Epithelial cell of proximal tubule (primary cell): ENCODE measurements around the gene PSMF1. TPM values are rescaled to one million over a fixed set of nuclear protein-coding genes. Genes with fewer than 3 reads are reported as not detected.

Experiments used
- DNase-seq: peaks from one replicate; pipeline ENCODE4 v3.0.0-alpha.2; 2011; ENCODE audit warnings: low read depth
- H3K4me3 ChIP-seq: 2 replicates; pipeline ENCODE4 v1.5.1; 2011; ENCODE audit warnings: low read depth, mild to moderate bottlenecking, low read length
- total RNA-seq: library from RNA; depleted of rRNA; stranded (reverse); fragments of >200 nt; gene quantifications from 2 replicates; pipeline ENCODE4 v1.2.3, GENCODE V29; 2015
- TF ChIP-seq, protein P1 (sequence below): conservative IDR thresholded peaks from 2 replicates; pipeline ENCODE4 v1.5.1; 2012; ENCODE audit warnings: low read depth, mild to moderate bottlenecking, low read length

PSMF1 gene
- total RNA-seq, 1 donor from 2014 or later = 171 TPM

DNA sequence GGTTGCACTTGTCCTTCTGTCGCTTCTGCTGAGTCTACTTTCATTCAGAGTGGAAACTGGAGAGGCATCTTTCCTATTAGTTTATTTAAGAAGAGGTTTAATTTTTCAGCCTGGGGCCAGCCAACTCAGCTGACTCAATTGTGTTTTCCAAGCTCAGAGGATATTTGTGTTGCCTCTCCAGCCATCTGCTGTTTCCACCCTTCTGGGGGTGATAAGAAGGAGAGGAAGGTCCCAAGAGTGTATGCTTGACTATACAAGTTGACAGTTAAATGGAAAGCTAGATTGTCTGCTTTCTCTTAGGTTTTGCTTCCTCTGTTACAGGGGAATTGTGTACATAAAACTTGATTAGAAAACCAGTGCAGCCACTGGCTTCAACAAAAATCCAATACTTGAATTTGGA, 3.0 kb downstream of the PSMF1 start:
- TF ChIP-seq, protein P1, sequence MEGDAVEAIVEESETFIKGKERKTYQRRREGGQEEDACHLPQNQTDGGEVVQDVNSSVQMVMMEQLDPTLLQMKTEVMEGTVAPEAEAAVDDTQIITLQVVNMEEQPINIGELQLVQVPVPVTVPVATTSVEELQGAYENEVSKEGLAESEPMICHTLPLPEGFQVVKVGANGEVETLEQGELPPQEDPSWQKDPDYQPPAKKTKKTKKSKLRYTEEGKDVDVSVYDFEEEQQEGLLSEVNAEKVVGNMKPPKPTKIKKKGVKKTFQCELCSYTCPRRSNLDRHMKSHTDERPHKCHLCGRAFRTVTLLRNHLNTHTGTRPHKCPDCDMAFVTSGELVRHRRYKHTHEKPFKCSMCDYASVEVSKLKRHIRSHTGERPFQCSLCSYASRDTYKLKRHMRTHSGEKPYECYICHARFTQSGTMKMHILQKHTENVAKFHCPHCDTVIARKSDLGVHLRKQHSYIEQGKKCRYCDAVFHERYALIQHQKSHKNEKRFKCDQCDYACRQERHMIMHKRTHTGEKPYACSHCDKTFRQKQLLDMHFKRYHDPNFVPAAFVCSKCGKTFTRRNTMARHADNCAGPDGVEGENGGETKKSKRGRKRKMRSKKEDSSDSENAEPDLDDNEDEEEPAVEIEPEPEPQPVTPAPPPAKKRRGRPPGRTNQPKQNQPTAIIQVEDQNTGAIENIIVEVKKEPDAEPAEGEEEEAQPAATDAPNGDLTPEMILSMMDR = no peak
- no peak for DNase-seq
- no peak overlapping the region for H3K4me3 ChIP-seq

DNA sequence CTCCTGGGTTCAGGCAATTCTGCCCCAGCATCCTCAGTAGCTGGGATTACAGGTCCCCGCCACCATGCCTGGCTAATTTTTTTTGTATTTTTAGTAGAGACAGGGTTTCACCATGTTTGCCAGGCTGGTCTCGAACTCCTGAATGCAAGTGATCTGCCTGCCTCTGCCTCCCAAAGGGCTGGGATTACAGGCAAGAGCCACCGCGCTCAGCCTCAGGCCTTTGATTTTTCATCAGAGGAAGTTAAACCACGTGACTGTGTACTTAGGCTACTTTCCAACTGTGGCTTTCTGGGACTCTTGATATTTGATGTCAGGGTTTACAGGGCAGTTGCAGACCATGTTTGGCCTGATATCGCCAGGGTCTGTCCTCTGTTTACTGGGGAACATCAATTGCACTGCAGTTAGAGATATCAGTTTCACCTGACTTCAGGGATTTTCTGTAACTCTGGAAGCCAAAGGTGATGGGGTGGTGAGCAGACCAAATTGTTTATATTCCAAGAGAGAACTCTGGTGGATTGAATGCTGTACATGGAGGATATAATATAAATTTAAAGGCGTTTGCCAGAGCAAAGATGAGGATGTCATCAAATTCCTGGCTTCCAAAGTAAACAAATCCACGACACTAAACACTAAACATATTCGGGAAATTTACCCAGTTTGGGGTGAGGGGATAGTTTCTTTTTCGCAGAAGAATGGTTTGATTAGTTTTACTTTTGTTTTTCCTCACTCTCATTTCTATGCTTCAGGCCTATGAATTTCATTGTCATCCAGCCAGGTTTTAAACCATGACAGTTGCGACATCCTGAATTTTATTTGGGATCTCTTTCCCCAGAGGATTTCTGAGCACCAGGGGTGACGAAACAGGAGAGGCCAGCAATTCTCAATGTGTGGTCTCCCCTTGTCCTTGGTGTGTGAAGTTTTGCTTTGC, 4.2 kb downstream of the PSMF1 start:
- no peak overlapping the region for H3K4me3 ChIP-seq
- TF ChIP-seq, protein P1 = no peak
- no peak for DNase-seq

DNA sequence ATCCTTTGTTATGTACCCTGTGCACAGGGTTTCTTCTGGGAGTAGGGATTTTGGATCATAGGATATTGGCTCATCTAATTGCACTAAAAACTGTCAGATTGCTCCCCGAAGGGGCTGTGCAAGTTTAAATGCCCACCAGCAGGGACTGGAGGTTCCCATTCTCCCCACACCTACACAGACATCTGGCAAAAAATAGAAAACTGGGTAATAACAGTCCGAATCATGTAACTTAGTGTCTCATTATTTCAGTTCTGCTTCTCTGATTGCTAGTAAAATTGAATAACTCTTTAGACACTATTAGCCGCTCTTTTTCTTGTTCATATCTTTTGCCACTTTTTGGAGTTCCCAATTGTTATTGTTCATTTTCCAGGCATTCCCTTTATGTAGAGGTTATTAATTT, 5.3 kb downstream of the PSMF1 start:
- TF ChIP-seq, protein P1 = no peak
- no peak for DNase-seq
- no peak overlapping the region for H3K4me3 ChIP-seq

DNA sequence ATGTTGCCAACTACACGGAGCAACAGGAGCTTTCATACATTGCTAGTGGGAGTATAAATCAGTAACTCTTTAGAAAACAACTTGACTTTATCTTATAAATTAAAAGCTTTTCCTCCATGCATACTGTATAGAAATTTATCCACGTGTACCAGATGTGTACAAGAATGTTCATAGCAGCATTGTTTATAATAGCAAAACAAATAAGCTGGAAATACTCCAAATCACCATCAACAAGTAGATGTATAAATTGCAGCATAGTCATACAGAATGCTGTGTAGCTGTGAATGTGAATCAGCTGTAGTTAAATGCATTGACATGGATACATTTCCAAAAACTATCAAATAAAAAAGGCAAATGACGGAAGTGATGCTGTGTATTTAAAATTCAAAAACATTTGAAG, 6.0 kb downstream of the PSMF1 start:
- TF ChIP-seq, protein P1 = no peak
- H3K4me3 ChIP-seq = no peak overlapping the region
- no peak for DNase-seq

DNA sequence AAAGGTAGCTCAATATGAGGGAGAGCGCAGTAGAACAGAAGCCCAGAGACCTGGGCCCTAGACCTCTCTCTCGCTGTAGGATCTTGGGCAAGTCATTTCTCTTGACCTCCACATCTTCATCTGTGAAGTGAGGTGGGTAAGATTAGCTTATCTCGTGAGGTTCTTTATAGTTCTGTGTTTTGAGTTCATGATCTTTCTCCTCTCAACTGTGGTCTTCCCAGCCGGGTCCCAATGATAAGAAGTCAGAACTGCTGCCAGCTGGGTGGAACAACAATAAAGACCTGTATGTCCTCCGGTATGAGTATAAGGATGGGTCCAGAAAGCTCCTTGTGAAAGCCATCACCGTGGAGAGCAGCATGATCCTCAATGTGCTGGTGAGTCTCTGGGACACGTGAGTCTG, 6.9 kb downstream of the PSMF1 start:
- H3K4me3 ChIP-seq = no peak overlapping the region
- no peak for DNase-seq
- TF ChIP-seq, protein P1 = no peak

DNA sequence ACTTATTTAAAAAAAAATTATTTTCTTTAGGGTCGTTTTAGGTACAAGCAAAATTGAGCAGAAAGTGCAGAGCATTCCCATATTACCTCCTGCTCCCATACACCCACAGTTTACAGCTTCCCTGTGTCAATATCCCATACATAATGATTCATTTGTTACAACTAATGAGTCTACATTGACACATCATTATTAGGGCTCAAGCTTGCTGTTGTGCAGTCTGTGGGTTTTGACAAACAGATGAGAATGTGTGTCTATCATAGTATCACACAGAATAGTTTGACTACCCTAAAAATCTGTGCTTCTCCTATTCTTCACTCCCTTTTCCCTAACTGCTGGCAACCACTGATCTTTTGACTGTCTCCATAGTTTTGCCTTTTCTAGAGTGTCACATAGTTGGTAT, 9.4 kb downstream of the PSMF1 start:
- no peak for DNase-seq
- no peak overlapping the region for H3K4me3 ChIP-seq
- TF ChIP-seq, protein P1 = no peak
